ENCODE data around the gene HHAT.
A peak's percentile ranks its signal among the peaks of the same experiment; 100 is the strongest.

Gene HHAT

DNA sequence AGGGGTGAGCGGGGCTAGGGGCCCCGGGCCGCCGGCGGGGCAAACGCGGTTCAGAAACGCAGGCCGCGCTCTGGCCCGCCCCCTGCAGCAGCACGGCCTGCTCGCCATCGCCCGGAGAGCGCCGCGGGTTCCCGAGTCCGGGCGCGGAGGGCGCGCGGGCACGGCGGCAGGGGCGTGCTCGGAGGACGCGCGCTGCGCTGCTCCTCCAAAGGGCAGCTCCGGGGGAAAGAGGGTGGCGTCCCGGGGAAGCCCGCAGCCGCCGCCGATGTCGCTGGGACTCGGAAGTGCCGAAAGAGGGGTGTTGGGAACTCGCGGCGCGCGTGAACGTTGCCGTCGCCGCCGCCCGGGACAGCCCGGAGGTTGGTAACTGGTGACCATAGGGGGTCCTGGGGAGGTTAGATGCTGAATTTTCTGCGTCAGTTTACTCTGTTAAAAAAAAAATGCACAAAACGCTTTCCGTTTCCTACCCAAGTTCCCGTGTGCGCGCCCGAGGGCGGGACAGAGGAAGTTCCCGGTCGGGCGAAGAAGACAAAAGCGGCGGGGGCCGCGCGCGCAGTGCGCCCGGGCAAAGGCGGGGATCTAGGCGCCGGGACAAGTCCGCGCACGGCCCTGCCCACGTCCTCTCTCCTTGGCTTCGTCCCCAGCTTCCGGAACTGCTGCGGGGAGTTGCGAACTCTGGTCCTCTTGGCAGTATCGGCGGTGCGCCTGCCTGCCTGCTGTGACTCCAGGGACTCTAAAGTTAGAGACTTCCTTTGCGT lies at the start of gene HHAT:
Gene HHAT (plus strand): TSS at position 157 of the 758 bp plus-strand sequence. CDS start 20,074 bp downstream, outside the sequence.
- DNase-seq = peak; percentile 72

DNA sequence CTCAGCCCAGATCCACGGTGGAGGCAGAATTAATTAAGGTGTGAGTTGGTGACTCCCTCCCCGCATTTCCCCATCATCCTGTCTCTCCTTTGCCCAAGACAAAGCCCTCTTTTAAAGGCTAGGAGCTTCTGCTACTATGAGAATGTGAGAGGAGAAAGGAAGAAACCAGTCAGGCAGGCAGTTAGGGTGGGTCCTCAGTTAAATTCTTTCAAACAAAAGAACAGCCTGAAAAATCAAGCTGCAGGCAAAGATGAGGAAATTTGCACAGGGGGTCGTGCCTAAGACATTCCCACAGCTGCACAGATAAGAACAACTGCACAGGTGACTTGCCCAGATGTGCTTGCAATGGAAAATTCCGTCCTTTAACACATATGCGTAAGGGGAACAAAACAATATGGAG lies 48.5 kb upstream of the HHAT start:
- no peak for DNase-seq

DNA sequence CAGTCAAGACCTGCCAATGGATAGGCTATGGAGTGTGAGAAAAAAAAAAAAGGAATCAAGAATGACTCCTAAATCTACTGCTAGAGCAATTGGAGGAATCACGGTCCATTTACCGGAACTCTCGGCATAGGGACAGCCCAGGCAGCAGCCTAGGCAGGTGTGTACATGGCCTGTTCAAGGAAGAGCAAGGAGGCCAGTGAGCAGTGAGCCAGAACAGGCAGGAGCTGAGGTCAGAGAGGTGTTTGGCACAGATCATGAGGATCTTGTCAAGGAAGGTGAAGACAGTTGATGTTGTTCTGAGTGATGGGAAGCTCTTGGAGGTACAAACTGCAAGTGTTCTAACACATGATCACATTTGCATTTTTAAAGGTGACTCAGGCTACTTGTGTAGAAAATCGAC lies 40.6 kb upstream of the HHAT start:
- DNase-seq = no peak

DNA sequence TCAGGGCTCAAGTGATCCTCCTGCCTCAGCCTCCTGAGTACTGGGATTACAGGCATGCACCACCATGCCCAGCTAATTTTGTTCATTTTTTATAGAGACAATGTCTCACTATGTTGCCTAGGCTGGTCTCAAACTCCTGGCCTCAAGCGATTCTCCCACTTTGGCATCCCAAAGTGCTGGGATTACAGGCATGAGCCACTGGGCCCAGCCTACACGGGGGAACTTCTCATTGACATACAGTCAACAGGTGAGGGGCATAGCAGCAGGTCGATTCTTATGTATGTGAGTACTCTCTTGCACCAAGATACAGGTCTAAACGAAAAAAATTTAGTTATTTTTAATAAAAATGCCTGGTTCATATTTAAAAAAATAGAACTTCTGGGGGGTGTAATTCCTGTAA lies 39.5 kb upstream of the HHAT start:
- no peak for DNase-seq

DNA sequence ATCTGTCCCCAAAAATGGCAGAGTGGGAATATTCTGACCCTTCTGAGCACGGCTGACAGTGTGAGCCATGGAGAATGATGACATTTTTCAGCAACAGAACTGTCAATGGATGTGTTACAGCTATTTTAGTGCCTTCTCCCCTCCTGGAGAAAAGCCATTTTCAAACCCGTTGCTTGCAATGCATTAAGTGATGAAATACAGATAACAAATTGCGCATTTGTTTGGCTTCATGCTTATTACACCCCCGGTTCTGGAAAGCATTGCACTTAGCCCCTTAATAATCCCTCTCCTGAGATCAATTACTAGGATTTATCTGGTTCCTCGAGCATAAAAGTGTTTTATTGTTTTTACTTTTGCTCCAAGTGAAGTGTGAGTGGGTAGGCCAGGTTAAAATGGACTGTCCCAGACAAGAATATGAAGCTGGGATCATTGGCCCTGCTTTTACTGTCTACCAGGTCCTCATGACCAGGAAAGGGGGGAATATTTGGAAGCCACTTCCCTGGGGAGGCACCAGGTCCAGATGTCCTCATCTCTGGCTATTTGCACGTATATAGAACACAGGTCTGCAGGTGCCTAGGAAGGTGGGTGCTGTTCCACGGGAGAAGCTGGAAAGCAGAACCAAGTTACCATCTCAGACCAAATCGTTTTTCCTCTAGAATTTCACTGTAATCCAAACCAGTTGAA lies 37.5 kb upstream of the HHAT start:
- no peak for DNase-seq

DNA sequence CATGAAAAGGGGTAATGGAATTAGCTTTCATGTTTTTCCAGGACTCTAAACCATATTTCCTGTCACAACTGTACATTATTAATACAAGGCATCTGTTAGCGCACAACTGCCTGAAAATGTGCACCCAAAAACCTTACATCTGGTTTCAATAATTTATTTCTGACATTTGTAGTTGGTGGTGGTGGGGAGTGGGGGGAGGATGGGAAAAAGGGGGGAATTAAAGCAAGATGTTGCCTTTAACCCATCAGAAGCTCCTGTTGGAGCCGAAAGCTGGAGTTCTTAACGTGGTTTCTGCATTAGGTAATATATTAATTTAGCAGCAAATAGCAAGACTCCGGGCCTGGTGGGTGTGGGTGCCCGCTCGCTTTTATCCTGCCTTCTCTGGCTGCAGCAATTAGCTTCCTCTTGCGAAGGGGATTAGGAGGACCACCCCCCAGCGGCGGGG lies 36.9 kb upstream of the HHAT start:
- peak; percentile 94 for DNase-seq

DNA sequence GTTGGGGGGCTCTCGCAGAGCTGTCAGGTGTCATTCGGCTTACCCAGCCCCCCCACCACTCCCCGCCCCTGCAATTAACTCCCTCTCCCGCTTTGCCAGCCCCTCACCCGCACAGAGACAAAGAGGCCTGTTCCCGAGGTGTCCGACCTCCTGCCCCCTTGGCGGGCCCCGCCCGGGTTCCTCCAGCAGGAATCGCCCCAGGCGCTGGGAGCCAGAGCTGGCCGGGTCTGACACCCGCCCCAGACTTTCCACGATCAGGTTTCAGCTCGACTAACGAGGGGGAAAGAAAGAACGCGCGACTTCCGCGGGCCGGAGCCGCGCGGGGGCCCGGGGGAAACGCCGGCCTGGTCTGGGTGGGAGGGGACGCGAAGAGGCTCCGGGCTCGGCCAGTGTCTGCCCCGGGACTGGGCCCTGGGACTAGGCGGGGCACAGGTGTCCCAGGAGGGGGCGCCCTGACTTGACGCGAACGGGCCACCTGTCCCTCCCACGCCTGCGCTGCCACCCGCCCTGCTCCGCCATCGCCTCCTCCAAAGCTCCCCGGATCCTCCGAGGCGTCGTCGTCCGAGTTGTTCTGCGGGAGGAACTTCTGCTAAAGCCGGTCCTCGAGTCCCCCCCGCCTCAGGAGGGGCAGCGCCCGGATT lies 36.4 kb upstream of the HHAT start:
- DNase-seq = peak; percentile 17

DNA sequence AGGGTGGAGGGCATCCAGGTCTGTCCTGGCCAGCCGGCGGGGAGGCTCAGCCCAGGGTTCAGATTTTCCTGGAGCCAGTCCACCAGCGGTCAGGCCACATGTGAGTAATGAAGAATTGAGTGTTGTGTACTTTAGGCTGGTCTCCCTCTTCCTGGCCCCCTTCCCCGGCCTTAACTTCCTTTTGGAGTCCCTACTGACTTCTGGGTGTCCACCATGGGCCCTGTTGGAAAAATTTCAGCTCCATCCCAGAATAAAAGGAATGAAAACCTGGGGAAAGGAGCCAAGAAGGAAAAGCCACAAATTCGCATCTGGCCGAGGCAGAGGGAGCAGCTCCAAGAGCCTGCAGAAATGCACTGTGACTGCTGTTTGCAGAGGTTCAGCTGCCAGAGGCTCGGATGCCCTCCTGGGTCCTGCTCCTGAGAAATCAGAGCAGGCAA lies 35.5 kb upstream of the HHAT start:
- peak; percentile 84 for DNase-seq

DNA sequence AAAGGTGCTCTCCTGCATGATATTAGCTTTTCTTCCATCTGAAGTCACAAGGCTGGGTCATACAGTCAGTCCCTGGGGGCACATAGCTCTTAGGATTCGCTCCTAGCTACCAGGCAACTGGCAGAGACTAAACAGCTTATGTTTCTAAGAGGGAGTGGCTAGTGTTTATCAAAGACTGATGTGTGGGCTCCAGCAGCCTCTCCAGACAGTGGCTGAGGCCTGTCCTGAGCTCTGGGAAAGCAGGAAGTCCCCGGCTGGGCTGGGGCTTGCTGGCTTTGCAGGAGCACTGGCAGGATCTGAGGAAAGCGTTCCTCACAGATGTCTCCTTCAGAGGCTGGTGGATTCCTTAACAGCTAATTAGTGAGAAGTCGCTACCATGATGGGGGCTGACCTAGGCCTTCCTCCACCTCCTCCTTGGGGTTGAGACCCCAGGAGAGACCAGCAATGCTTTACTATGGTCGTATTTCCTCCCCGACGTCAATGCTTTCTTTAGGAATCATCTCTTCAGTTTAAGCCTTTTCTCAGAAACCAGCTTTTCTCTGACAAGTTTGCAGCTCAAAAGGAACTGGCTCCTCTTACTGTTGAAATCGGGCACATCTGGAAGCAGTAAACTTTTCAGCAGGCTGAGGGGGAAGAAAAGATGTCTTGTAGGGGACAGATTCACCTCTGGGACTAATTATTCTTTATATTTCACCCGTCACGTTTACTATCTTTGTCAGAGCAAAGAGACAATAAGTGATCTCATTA lies 33.5 kb upstream of the HHAT start:
- peak; percentile 72 for DNase-seq

DNA sequence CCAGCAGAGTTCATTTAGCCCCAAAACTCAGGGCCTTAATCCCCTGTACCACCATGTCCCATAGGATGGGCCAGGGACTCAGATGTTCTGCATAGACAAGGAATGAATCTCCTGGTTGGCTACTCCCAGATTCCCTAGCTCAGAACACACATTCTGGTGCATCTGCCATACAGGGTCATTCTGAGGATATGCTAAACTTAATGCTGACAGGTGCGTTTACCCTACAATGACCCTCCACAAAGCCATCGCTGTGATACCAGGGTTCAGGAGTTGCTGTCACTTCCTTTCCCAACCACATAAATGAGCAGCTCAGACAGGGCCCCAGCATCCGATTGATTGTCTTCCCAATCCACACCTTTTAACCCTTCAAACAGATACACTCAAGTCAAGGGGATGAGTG lies 32.0 kb upstream of the HHAT start:
- no peak for DNase-seq

DNA sequence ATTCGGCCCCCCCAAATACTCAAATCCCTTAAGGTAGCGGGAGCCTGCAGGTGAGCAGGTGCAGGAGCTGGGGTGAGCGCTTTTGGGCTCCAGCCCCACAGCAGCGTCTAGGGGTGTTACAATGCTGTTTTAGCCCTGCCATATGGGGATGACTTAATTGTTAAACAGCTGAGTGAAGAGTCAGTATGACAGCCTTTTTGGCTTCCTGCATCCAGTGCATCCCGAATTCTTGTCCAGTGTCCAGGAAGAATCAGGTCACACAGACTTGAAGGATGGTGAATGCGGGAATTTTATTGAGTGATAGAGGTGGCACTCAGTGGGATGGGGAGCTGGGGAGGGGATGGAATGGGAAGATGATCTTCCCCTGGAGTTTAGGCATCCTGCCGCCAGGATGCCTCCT lies 30.4 kb upstream of the HHAT start:
- DNase-seq = no peak

DNA sequence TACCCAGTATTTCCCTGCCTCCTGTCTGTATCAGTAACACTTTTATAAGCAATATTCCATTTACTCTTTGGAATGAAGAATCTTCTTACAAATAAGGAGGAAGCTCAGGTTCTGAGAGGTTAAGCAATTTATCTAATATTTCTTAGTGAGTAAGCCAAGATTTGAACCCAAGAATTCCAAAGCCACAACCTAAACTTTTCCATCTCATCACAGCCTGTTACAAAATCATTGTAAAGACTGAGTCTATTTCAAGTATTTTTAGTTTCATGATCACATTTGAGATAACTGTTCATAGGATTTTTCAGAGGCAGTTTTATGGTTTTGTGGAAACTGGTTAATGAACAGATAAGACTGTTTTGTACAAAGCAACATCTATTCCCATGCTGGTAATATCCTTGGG lies 29.8 kb upstream of the HHAT start:
- DNase-seq = peak; percentile 30

DNA sequence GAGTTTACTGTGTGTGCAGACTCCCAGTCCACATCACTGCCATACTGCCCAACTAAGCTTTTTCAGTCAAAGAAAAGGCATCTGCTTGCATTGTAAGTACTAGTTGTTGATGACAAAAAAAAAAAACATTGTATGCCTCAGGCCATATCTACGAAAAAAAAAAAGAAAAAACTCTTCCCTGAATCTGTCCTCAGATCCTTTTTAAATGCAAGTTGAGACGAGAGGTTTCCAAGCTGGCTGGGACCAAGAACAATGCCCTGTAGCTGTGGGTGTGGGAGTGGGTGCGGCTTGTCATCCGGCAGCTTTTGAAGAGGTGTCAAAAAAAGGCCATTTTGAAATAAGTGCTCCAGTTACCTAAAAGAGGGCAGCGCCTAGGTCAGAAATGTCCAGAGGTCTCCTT lies 29.2 kb upstream of the HHAT start:
- DNase-seq = no peak

DNA sequence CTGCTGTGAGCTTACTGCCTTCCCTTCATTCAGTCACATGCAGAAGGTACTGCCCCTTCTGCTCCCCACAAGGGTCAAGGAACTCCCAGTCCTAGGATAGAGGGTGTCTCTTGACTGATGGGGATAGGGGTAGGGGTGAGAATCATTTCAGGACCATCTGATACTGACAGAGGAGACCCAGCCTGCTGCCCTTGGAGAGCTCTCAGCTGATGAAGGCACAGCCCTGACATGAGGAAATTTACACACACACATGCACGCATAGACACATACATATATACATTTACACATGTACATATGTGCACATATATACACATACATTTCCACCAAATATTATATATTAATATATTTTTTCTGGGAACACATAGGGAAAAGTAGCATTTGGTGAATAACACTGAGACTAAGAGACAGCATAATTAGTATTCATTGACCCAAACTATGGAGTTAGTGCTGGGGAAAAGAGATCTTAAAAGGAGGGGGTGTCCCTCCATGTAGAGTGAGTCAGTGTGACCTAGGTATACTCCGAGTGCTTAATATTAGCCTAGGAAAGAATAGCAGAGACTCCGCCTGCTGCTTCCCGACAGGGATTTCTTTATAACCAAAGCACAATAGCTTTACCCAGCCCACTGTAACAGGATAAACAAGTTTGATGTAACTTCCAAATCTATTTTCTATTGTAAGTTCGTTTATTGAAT lies 27.6 kb upstream of the HHAT start:
- no peak for DNase-seq

DNA sequence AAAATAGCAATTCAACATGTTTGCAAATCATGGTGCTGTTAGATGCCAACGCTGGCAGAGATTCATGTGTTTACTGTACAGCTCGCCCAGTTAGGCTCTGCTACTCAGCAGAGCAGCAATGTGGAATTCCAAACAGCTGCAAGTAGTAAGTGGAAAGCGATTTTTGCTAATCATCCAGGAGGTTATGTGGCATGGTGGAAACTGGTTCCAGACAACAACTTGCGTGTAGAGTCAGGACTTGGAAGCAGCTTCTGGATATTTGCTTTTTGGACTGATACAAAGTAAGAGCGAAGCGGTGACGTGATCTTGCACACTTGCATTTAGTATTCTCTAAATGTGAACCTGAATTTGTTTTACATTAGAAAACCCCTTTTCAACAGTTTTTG lies 27.1 kb upstream of the HHAT start:
- DNase-seq = peak; percentile 23

DNA sequence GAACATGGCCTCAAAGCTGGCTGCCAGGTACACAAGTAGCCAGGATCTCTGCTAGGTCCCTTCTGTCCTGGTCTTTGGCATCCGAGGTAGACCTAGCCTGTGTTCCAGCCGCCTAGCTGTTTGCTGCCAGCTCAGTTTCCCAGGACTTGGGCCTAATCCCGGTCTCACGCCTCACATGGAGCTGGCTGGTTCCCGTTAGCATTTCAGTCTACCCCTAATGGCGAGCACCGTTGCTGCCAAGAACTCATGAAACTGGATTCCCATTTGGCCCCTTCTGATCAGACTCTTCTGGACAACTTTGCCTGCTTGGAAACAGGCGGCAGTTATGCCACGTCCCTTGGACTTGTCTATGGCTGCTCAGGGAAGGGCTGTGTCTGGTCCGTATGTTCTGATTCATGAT lies 26.2 kb upstream of the HHAT start:
- DNase-seq = no peak

DNA sequence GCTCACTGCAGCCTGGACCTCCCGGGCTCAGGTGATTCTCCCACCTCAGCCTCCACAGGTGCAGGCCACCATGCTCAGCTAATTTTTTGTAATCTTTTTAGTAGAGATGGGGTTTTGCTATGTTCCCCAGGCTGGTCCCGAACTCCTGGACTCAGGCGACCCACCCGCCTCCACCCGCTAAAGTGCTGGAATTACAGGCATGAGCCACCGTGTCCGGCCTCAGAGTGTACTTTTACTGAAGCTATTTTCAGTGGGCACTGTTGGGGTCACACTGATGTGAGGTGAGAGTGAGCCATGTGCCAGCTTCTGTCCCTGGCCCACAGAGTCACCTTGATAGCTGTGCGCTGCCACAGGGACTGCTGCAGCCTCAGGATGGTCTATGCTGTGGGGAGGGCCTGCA lies 25.3 kb upstream of the HHAT start:
- no peak for DNase-seq

DNA sequence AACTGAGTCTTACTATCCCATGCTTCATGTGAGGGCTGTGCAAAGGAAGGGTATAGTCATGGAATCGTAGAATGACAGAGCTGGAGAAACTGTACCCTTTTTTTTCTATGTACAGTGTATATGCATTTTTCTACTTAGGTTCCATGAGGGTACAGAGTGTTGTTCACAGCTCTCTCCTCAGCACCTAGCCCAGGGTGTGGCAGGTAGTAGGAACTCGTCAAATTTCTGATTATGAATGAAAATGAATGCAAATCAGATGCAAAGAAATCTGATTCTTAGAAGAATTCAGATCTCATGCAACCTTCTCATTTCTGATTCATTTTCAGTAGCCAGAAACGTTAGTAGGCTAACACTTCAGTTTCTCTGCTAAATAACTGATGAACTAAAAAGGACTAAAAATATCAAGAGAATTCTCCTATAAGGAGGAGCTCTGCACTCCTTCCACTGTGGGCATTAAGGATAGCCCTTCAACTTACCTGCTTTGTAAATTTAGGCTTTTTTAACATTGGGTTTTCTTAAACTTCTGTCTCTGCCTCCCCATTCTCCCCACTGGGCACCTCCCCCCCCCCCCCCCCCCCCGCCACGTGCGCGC lies 18.0 kb upstream of the HHAT start:
- DNase-seq = no peak

DNA sequence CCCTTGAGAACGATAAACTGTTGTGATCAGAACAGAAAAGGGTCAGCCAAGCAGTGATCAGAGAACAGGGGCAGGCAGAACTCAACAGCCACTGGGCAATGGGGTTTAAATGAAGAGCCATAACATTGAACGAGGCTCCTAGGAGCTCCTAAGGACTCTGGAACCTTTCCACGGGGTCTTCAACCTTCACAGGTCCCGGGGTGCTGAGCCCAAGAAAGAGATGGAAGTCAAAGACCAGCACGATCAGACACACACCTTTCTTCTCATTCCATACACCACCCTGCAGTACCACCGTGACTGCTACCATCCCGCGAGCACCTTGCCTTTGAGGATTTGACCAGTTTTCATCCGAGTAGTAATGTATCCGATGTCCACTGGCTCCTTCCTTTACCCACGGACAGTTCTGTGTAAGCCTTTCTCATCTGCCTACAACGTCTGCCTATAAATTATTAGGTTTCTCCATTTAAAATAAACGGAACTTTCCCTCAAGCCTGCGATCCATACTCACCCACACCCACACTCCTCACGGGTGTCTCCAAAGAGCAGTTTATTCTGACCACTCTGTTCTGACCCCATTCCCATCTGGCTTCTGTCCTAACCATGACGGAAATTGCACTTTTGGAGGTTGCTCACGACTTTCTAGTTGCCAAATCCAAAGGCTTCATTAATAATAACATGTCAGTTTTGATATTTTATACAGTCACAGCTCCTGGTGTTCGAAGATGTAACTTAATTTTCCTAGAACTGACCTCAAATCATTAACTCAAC lies 16.8 kb upstream of the HHAT start:
- DNase-seq = no peak

DNA sequence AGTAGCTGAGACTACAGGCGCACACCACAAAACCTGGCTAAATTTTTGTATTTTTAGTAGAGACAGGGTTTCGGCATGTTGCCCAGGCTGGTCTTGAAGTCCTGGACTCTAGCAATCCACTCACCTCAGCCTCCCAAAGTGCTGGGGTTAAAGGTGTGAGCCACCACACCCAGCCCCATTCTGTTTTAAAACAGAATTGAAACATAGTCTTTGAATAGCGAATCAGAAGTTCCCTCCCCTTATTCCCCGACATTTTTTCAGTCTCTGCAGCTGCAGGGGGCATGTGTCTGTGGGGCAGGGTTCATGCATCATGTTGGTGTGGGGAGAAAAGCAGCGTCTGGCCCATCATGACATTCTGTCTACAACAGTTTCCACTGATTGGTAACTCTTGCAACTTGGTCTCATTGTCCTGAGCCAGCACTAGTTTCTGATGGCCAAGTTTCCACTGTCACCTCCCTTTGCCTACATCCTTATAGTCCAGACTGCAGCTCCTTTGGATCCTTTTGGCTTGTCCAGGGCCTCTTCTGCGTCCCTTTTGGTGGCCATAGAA lies 15.6 kb upstream of the HHAT start:
- no peak for DNase-seq

DNA sequence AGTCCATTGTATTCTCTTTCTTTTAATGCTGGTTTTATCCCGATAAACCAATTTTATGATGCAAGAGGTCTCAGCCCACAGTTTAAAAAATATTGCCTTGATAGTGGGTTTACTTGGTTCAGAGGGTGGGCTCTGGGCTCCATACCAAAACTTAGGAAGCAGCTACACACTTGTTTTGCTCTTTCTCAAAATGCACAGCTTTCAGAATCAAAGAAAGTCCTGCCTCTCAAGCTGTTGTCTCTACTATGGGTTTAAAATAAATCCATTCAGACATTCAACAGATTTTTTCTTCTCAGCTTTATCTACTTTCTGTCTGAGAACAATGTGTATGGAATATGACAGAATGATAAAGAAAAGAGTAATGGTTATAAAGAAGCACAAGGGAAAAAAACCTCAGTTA lies 14.8 kb upstream of the HHAT start:
- DNase-seq = no peak

All from fibroblast of skin of right quadriceps (primary cell).